ENCODE data around the gene THBD.

Gene THBD

GRCh38 chr20:23003881-23004460 is 45.5 kb downstream of the THBD start:
- TF ChIP-seq EZH2phosphoT487 (IDR thresholded peaks at IDR 0.05; ENCODE audit: low read depth): no peak
- TF ChIP-seq CTCF (IDR thresholded peaks at IDR 0.05; ENCODE audit: low read depth, low read length): no peak
- no peaks in the 10 kb centered on the region for H3K4me1 ChIP-seq (ENCODE audit: low read length)
- no peaks in the 10 kb centered on the region for H4K20me1 ChIP-seq (ENCODE audit: insufficient read depth, low read length)
- 0 out of 2 replicates have a peak, but pooled peaks cover 2% of the 10 kb centered on the region for H3K27me3 ChIP-seq (ENCODE audit: low read depth, low read length)
- H3K36me3 ChIP-seq (replicated peaks; ENCODE audit: low read depth, low read length): no peaks in the 10 kb centered on the region
- no peak overlapping the region for H3K9ac ChIP-seq (ENCODE audit: low read length)
- H2AFZ ChIP-seq (ENCODE audit: low read depth, low read length): no peak overlapping the region
- H3K4me3 ChIP-seq (ENCODE audit: low read length): no peak overlapping the region
- H3K9me3 ChIP-seq (ENCODE audit: insufficient read depth, low read length): no peaks in the 10 kb centered on the region
- no peaks in the 10 kb centered on the region for H3K79me2 ChIP-seq (ENCODE audit: low read length)
- no peak overlapping the region for H3K4me2 ChIP-seq (ENCODE audit: low read length)
- no peak overlapping the region for H3K27ac ChIP-seq (ENCODE audit: low read length)

- Histone ChIP-seq H3K27ac (ENCODE audit: low read length) (no peak overlapping the region), H3K4me3 (ENCODE audit: low read length) (no peak overlapping the region), H3K27me3 (ENCODE audit: low read depth, low read length) (0 out of 2 replicates have a peak, but pooled peaks cover 2% of the 10 kb centered on the region), H2AFZ (ENCODE audit: low read depth, low read length) (no peak overlapping the region), H3K9me3 (ENCODE audit: insufficient read depth, low read length) (no peaks in the 10 kb centered on the region), H3K79me2 (ENCODE audit: low read length) (no peaks in the 10 kb centered on the region), H3K4me1 (ENCODE audit: low read length) (no peaks in the 10 kb centered on the region), H3K4me2 (ENCODE audit: low read length) (no peak overlapping the region), H4K20me1 (ENCODE audit: insufficient read depth, low read length) (no peaks in the 10 kb centered on the region), H3K36me3 (replicated peaks; ENCODE audit: low read depth, low read length) (no peaks in the 10 kb centered on the region), H3K9ac (ENCODE audit: low read length) (no peak overlapping the region)
- TF ChIP-seq EZH2phosphoT487 (IDR thresholded peaks at IDR 0.05; ENCODE audit: low read depth) (no peak), CTCF (IDR thresholded peaks at IDR 0.05; ENCODE audit: low read depth, low read length) (no peak)
Observed at GRCh38 chr20:23003077-23003635, 46.3 kb downstream of the THBD start.

DNA sequence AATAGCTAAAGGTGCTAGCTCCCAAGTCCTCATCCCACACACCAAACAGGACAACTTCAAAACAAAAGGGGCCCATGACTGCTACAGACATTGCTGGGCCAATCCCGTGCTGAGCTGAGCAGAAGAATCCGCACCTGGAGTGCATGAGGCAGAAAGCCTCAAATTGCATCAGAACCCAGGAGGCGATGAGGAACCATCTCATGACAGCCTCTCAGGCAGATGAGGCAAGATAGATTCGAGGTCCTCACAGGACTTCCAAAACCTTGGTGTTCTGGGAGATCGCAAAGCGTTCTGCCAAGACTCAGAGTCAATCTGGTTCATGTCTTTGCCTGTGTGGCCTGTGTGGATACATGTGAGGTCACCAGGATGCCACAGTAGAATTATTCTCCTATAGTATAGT is 47.2 kb downstream of the THBD start:
- H3K9ac ChIP-seq (ENCODE audit: low read length): no peak overlapping the region

More for the DNA sequence above, 47.2 kb downstream of the THBD start:
- Histone ChIP-seq H3K27me3 (ENCODE audit: low read depth, low read length) (0 out of 2 replicates have a peak, but pooled peaks cover 5% of the 10 kb centered on the region), H3K4me3 (ENCODE audit: low read length) (no peak overlapping the region), H2AFZ (ENCODE audit: low read depth, low read length) (no peak overlapping the region), H3K27ac (ENCODE audit: low read length) (no peak overlapping the region), H3K4me2 (ENCODE audit: low read length) (no peak overlapping the region), H3K36me3 (replicated peaks; ENCODE audit: low read depth, low read length) (no peaks in the 10 kb centered on the region), H4K20me1 (ENCODE audit: insufficient read depth, low read length) (no peaks in the 10 kb centered on the region), H3K79me2 (ENCODE audit: low read length) (no peaks in the 10 kb centered on the region), H3K4me1 (ENCODE audit: low read length) (no peaks in the 10 kb centered on the region), H3K9me3 (ENCODE audit: insufficient read depth, low read length) (no peaks in the 10 kb centered on the region)
- TF ChIP-seq EZH2phosphoT487 (IDR thresholded peaks at IDR 0.05; ENCODE audit: low read depth) (no peak), CTCF (IDR thresholded peaks at IDR 0.05; ENCODE audit: low read depth, low read length) (no peak)

Data from OCI-LY3 (cell line).